ENCODE results near the gene CDK11B. TPM values are rescaled to one million over a fixed set of nuclear protein-coding genes. Genes with fewer than 3 reads are reported as not detected.

CDK11B gene
- total RNA-seq, 1 donor from 2014 or later, result 29.7 TPM

DNA sequence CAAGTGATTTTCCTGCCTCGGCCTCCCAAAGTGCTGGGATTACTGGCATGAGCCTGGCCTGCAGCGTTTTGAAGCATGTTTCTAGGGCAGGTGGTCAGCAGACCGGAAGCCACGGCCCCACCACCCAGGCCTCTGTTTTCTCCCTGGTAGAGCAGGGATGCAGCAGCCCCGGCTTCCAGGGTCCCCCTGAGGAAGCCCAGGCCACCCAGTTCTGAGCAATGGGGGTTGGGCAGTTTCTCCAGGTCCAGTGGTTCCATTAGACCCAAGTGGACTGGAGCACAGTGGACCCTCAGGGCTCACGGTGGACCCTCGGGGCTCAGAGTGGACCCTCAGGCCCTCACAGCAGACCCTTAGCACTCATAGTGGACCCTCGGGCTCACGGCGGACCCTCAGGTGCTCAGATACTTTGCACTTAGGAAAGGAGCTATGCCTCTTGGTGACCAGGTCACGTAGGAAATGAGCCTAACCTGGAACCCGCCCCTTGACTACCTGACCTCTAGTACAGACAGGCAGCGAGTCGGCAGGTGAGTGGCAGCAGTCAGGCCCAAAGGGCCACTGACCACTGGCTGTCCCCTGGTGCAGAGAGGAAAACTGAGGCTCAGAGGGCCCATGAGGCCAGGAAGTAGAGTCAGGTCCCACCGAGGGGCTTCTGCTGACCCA is 54.3 kb downstream of the CDK11B start:
- Mint-ChIP-seq H3K9me3 (ENCODE audit: unreplicated experiment) (no peaks in the 10 kb centered on the region), H3K4me3 (ENCODE audit: unreplicated experiment) (no peak overlapping the region)

DNA sequence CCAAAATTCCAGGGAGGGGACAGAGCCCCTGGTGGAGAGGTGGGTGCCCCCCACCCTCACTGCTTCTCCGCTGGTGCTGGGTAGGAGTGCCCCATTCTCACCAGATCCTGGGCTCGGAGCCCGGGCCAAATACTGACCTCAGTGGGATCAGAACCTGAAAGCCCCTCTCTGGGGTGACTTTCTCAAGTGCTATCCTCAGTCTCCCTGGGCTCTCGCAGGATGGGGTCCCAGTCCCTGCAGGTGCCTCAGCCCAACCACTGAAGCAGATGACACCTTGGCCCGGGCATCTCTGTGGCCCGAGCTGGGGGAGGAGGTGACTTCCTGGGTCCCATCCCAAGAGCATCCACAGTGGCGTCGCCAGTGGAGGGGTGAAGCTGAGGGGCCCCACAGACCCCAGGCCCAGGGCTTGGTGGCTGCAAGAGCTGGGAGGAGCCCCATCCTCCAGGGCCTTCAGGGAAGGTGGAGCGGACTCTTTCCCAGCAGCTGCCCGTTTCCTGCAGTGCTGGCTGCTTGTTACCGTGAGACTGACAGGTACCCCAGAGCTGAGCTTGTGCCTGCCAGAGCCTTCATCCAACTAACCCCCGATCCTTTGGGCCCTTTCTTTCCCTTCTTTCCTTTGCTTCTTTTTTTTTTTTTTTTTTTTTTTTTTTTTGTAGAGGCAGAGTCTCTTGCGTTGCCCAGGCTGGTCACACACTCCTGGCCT is 55.0 kb downstream of the CDK11B start:
- Mint-ChIP-seq H3K36me3 (ENCODE audit: unreplicated experiment) (no peaks in the 10 kb centered on the region), H3K4me3 (ENCODE audit: unreplicated experiment) (no peak overlapping the region), H3K9me3 (ENCODE audit: unreplicated experiment) (no peaks in the 10 kb centered on the region), H3K27me3 (ENCODE audit: unreplicated experiment) (no peaks in the 10 kb centered on the region), H3K4me1 (ENCODE audit: unreplicated experiment) (peaks cover 2% of the 10 kb centered on the region), H3K27ac (ENCODE audit: unreplicated experiment) (no peak overlapping the region)
- no peak for DNase-seq (ENCODE audit: extremely low spot score, unreplicated experiment)
- no peak for TF ChIP-seq CTCF (IDR thresholded peaks at IDR 0.05)

More for the DNA sequence above, 54.3 kb downstream of the CDK11B start:
- Mint-ChIP-seq H3K36me3 (ENCODE audit: unreplicated experiment) (no peaks in the 10 kb centered on the region), H3K27me3 (ENCODE audit: unreplicated experiment) (no peaks in the 10 kb centered on the region), H3K27ac (ENCODE audit: unreplicated experiment) (no peak overlapping the region), H3K4me1 (ENCODE audit: unreplicated experiment) (no peaks in the 10 kb centered on the region)
- no peak for TF ChIP-seq CTCF (IDR thresholded peaks at IDR 0.05)
- DNase-seq (ENCODE audit: extremely low spot score, unreplicated experiment), result peak; percentile 80

DNA sequence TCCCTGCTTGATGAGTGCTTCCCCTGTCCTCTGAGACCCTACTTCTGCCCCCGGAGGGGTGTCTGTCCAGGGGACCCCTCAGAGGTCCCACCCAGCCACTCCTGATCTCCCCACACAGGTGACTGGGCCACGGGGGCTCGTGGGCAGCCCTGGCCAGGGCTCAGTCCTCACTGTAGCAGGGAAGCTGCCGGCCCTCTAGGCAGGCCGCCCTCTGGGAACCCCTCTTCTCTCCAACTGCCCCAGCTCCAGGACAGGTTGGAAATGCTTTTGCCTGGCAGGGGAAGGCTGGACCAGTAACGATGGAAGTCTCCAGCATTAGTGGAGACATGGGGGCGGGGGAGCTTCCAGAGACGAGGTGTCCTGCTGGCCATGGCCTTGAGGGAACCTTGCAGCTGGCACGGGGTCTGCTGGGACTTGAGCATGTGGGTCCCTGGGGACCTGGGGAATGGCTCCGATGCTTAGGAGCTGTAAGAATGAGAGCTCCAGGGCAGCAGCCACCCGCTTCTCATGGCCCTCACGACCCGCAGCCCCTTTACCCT is 55.8 kb downstream of the CDK11B start:
- Mint-ChIP-seq H3K4me3 (ENCODE audit: unreplicated experiment) (no peak overlapping the region), H3K27me3 (ENCODE audit: unreplicated experiment) (no peaks in the 10 kb centered on the region), H3K9me3 (ENCODE audit: unreplicated experiment) (no peaks in the 10 kb centered on the region), H3K27ac (ENCODE audit: unreplicated experiment) (no peak overlapping the region), H3K36me3 (ENCODE audit: unreplicated experiment) (no peaks in the 10 kb centered on the region), H3K4me1 (ENCODE audit: unreplicated experiment) (peaks cover 4% of the 10 kb centered on the region)
- no peak for TF ChIP-seq CTCF (IDR thresholded peaks at IDR 0.05)
- DNase-seq (ENCODE audit: extremely low spot score, unreplicated experiment), result peak; percentile 77

GRCh38 chr1:1602304-1602967 is 56.4 kb downstream of the CDK11B start:
- Mint-ChIP-seq H3K27me3 (ENCODE audit: unreplicated experiment) (no peaks in the 10 kb centered on the region), H3K9me3 (ENCODE audit: unreplicated experiment) (no peaks in the 10 kb centered on the region), H3K27ac (ENCODE audit: unreplicated experiment) (no peak overlapping the region), H3K4me3 (ENCODE audit: unreplicated experiment) (no peak overlapping the region), H3K36me3 (ENCODE audit: unreplicated experiment) (no peaks in the 10 kb centered on the region), H3K4me1 (ENCODE audit: unreplicated experiment) (peaks cover 10% of the 10 kb centered on the region)
- DNase-seq (ENCODE audit: extremely low spot score, unreplicated experiment), result no peak
- TF ChIP-seq CTCF (IDR thresholded peaks at IDR 0.05), result no peak

All from osteocyte (in vitro differentiated cells).